Thymus (tissue), 11 donors: Measurements from ENCODE around the gene HTR7. TPM values are rescaled to one million over a fixed set of nuclear protein-coding genes. Genes with fewer than 3 reads are reported as not detected.
A peak's percentile ranks its signal among the peaks of the same experiment; 100 is the strongest.

ENCODE experiments used
- DNase-seq, 9 donors: peaks; one replicate each; pipeline ENCODE4 v3.0.0-alpha.2; 2013; ENCODE audit warnings: low spot score in 9 of 9, low read depth in 6 of 9, missing footprints in 1 of 9
- H3K27ac ChIP-seq, 2 donors: one replicate each; pipeline ENCODE4 v1.5.1; 2013; ENCODE audit warnings: control low read depth in 1 of 2, low read depth in 1 of 2, low read length in 1 of 2, mild to moderate bottlenecking in 1 of 2, moderate library complexity in 1 of 2
- H3K27me3 ChIP-seq, 2 donors: one replicate each; pipeline ENCODE4 v1.5.1; 2013; ENCODE audit warnings: low read length in 1 of 2; ENCODE audit not compliant: control insufficient read depth in 2 of 2, insufficient read depth in 1 of 2
- H3K36me3 ChIP-seq, 2 donors: one replicate each; pipeline ENCODE4 v1.5.1; 2013; ENCODE audit warnings: low read length in 1 of 2, mild to moderate bottlenecking in 1 of 2, moderate library complexity in 1 of 2; ENCODE audit not compliant: control insufficient read depth in 2 of 2, insufficient read depth in 2 of 2
- H3K4me1 ChIP-seq, 2 donors: one replicate each; pipeline ENCODE4 v1.5.1; 2013; ENCODE audit warnings: low read length in 2 of 2; ENCODE audit not compliant: control insufficient read depth in 2 of 2, insufficient read depth in 2 of 2
- H3K4me3 ChIP-seq, 2 donors: one replicate each; pipeline ENCODE4 v1.5.1; 2013; ENCODE audit warnings: low read length in 2 of 2, control low read depth in 1 of 2, mild to moderate bottlenecking in 1 of 2
- H3K9me3 ChIP-seq, 2 donors: one replicate each; pipeline ENCODE4 v1.5.1; 2013; ENCODE audit warnings: low read length in 1 of 2, mild to moderate bottlenecking in 1 of 2; ENCODE audit not compliant: control insufficient read depth in 2 of 2, insufficient read depth in 1 of 2
- WGBS: extraction: QIAGEN DNeasy Blood & Tissue Kit; methylation state at CpG from one replicate; pipeline ENCODE4 v1.1.7; 2013; 5-methylcytosine and 5-hydroxymethylcytosine counted together
- polyA plus RNA-seq: library from polyadenylated mRNA; stranded (reverse); fragments of 200-250 nt; gene quantifications from one replicate; pipeline ENCODE4 v1.2.3, GENCODE V29; 2013
- total RNA-seq: library from RNA; stranded (reverse); fragments of 120-200 nt; gene quantifications from one replicate; pipeline ENCODE4 v1.2.4, GENCODE V29; 2013
- donor health status: healthy.

HTR7 gene
- total and polyA plus RNA-seq, 2 donors, result 0.09 to 0.14 TPM

DNA sequence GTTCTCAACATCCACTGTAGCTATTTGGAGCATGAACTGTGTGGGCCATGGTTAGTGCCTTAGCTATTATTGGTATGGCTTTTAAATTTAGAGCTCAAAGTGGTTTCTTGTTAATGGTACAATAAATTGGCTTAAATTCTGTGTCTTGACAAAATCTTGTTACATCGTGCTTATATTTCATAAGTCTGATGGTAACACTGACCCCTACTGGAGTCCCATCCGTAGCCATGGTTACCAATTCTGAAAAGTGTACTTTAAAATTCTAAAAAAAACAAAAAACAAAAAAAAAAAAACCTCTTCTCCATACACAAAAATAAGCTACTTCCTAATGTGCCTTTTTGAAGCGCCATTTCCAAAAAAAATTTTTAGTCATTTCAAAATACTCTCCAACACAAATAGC, 7.6 kb upstream of the HTR7 start:
- Histone ChIP-seq H3K4me3 (no peak overlapping the region), H3K27ac (no peak overlapping the region), H3K27me3 (peaks cover 11 to 33% of the 10 kb centered on the region in 2 donors), H3K4me1 (no peaks in the 10 kb centered on the region), H3K36me3 (no peaks in the 10 kb centered on the region), H3K9me3 (no peaks in the 10 kb centered on the region)
- 33% methylated on average over 3 of the region's 3 CpGs for WGBS
- peak in 1 of 9 donors; percentile 17 for DNase-seq

- Histone ChIP-seq H3K27me3 (peaks cover 21 to 51% of the 10 kb centered on the region in 2 donors), H3K4me3 (no peak overlapping the region), H3K9me3 (no peaks in the 10 kb centered on the region), H3K4me1 (peaks cover 0 to 4% of the 10 kb centered on the region in 2 donors), H3K27ac (no peak overlapping the region), H3K36me3 (no peaks in the 10 kb centered on the region)
- 46% methylated on average over 2 of the region's 2 CpGs for WGBS
- peak in 2 of 9 donors; percentile 12 to 29 for DNase-seq
These were observed 5.2 kb upstream of the HTR7 start for GRCh38 chr10:90862908-90863514.

DNA sequence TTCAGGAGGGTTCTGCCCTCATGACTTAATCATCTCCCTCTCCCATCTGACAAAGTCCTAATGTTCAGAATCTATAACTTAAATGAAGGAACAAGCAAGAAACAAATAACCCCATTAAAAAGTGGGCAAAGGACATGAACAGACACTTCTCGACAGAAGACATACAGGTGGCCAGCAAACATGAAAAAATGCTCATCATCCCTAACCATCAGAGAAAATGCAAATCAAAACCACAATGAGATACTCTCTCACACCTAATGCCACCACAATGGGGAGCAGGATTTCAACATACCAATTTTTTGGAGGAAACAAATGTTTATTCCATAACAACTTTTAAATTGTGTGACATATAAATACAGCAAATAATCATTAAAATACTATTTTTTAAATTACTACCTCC, 3.0 kb upstream of the HTR7 start:
- H3K27ac ChIP-seq, result no peak overlapping the region
- no peaks in the 10 kb centered on the region for H3K36me3 ChIP-seq
- peaks cover 34 to 67% of the 10 kb centered on the region in 2 donors for H3K27me3 ChIP-seq
- 91% methylated on average over 1 of the region's 1 CpG for WGBS
- peaks cover 9 to 11% of the 10 kb centered on the region in 2 donors for H3K4me1 ChIP-seq
- no peak for DNase-seq
- H3K9me3 ChIP-seq, result no peaks in the 10 kb centered on the region
- H3K4me3 ChIP-seq, result no peak overlapping the region

DNA sequence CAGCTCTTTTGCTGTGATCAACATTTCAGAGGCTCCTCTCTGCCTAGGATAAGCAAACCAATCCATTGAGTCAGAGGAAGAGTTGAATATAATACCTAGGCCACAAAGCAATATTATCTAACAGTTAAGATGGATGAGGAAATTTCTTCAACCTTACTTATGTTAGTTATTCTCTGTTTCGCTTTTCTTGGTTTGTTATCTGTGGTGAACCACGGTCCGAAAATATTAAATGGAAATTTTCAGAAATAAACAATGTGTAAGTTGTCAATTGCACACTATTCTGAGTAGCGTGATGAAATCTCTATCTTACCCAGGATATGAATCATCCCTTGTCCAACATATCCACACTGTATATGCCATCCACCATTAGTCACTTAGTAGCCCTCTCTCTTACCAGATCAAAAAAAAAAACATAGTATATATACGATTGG, 1.5 kb upstream of the HTR7 start:
- no peak for DNase-seq
- no peak overlapping the region for H3K4me3 ChIP-seq
- no peaks in the 10 kb centered on the region for H3K36me3 ChIP-seq
- peaks cover 34 to 79% of the 10 kb centered on the region in 2 donors for H3K27me3 ChIP-seq
- WGBS, result 96% methylated on average over 5 of the region's 5 CpGs
- no peak overlapping the region for H3K27ac ChIP-seq
- no peaks in the 10 kb centered on the region for H3K9me3 ChIP-seq
- peaks cover 9 to 11% of the 10 kb centered on the region in 2 donors for H3K4me1 ChIP-seq

GRCh38 chr10:90858461-90858968, 676 bp upstream of the HTR7 start:
- Histone ChIP-seq H3K27me3 (peaks cover 34 to 80% of the 10 kb centered on the region in 2 donors), H3K27ac (no peak overlapping the region), H3K4me1 (peaks cover 9 to 11% of the 10 kb centered on the region in 2 donors), H3K9me3 (no peaks in the 10 kb centered on the region), H3K4me3 (peak overlapping the region; percentile 44 to 72), H3K36me3 (no peaks in the 10 kb centered on the region)
- no peak for DNase-seq
- WGBS, result 38% methylated on average over 10 of the region's 10 CpGs

- 10% methylated on average over 59 of the region's 59 CpGs for whole genome bisulfite sequencing
- peak overlapping the region; percentile 13 to 72 for H3K4me3 ChIP-seq
- H3K27ac ChIP-seq, result no peak overlapping the region
- peak in 2 of 9 donors; percentile 15 to 34 for DNase-seq
- H3K9me3 ChIP-seq, result no peaks in the 10 kb centered on the region
- no peaks in the 10 kb centered on the region for H3K36me3 ChIP-seq
- peaks cover 34 to 77% of the 10 kb centered on the region in 2 donors for H3K27me3 ChIP-seq
- peaks cover 9 to 11% of the 10 kb centered on the region in 2 donors for H3K4me1 ChIP-seq
These were observed 740 bp downstream of the HTR7 start for GRCh38 chr10:90856964-90857634.

DNA sequence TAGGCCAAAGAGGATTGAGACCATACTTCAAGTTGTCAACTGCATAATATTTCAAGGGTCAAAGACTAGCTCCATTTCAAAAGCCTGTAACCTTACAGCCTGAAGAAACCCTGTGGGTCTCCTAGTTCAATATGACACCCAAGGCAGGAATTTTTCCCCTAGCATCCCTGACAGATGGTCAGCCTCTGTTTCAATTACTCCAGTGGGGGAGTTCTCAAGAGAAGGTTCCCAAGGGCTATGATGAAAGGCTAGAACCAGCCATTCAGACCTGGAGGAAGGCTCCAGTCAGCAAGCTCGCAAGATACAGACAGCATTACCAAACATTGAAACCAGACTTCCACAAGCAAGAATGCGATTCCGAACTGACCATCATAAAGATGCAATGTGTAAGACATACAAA, 1.6 kb downstream of the HTR7 start:
- DNase-seq, result no peak
- peaks cover 31 to 72% of the 10 kb centered on the region in 2 donors for H3K27me3 ChIP-seq
- WGBS, result 96% methylated on average over 3 of the region's 3 CpGs

DNA sequence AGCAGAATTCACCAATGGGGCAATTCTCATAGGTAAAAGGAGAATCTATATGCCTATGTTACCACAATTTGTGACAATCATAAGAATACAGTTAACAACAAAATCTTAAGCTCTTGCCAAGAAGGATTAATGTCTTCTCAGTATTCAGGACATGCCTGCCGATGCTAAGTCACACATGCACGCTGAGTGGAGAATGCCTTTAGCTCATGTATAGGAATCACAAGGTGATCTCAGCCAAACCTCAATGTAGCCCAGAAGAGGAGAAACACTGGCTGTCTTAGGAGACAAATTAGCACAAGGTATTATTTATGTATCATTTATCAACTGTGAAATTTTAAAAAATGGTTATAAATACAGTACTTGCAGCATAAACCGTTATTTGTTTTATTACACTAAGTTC, 2.7 kb downstream of the HTR7 start:
- 96% methylated on average over 3 of the region's 3 CpGs for WGBS
- peaks cover 9 to 11% of the 10 kb centered on the region in 2 donors for H3K4me1 ChIP-seq
- H3K27me3 ChIP-seq, result peaks cover 29 to 64% of the 10 kb centered on the region in 2 donors
- no peak overlapping the region for H3K4me3 ChIP-seq
- no peak overlapping the region for H3K27ac ChIP-seq
- DNase-seq, result no peak
- no peaks in the 10 kb centered on the region for H3K36me3 ChIP-seq
- peaks cover 0 to 3% of the 10 kb centered on the region in 2 donors for H3K9me3 ChIP-seq

More for the DNA sequence above, 1.6 kb downstream of the HTR7 start:
- Histone ChIP-seq H3K36me3 (no peaks in the 10 kb centered on the region), H3K4me3 (no peak overlapping the region), H3K9me3 (peaks cover 0 to under 1% of the 10 kb centered on the region in 2 donors), H3K27ac (no peak overlapping the region), H3K4me1 (peaks cover 9 to 11% of the 10 kb centered on the region in 2 donors)
